HG03135 (cell line): ENCODE measurements around the gene MBD3L2B.

Experiments
- ATAC-seq: cut with Tn5 transposase; IDR thresholded peaks from one replicate; pipeline ENCODE4 v1.9.1; 2021; ENCODE audit warnings: mild to moderate bottlenecking, moderate library complexity; ENCODE audit not compliant: unreplicated experiment

MBD3L2B gene

GRCh38 chr19:7013678-7014077 is 7.6 kb downstream of the MBD3L2B start:
- ATAC-seq: no peak

GRCh38 chr19:7010722-7011593 is 10.3 kb downstream of the MBD3L2B start:
- no peak for ATAC-seq

- no peak for ATAC-seq
These were observed 13.4 kb downstream of the MBD3L2B start for GRCh38 chr19:7007859-7008258.

GRCh38 chr19:7006135-7006704 is 15.0 kb downstream of the MBD3L2B start:
- ATAC-seq: no peak

GRCh38 chr19:7004313-7004931 is 16.8 kb downstream of the MBD3L2B start:
- ATAC-seq: no peak

GRCh38 chr19:7000816-7001215 is 20.4 kb downstream of the MBD3L2B start:
- no peak for ATAC-seq

- no peak for ATAC-seq
These were observed 20.9 kb downstream of the MBD3L2B start for GRCh38 chr19:7000333-7000732.

GRCh38 chr19:6999933-7000332 is 21.3 kb downstream of the MBD3L2B start:
- no peak for ATAC-seq

GRCh38 chr19:6997679-6998445 is 23.4 kb downstream of the MBD3L2B start:
- ATAC-seq: no peak

GRCh38 chr19:6996810-6997209 is 24.4 kb downstream of the MBD3L2B start:
- ATAC-seq: no peak

GRCh38 chr19:6995054-6995453 is 26.2 kb downstream of the MBD3L2B start:
- ATAC-seq: no peak

- ATAC-seq: no peak
These were observed 33.0 kb downstream of the MBD3L2B start for GRCh38 chr19:6988257-6988656.

GRCh38 chr19:6987850-6988249 is 33.4 kb downstream of the MBD3L2B start:
- no peak for ATAC-seq

- no peak for ATAC-seq
These were observed 37.8 kb downstream of the MBD3L2B start for GRCh38 chr19:6983448-6983847.

- ATAC-seq: no peak
These were observed 41.8 kb downstream of the MBD3L2B start for GRCh38 chr19:6979399-6979798.

- no peak for ATAC-seq
These were observed 45.0 kb downstream of the MBD3L2B start for GRCh38 chr19:6976197-6976596.

- ATAC-seq: no peak
These were observed 49.9 kb downstream of the MBD3L2B start for GRCh38 chr19:6971366-6971765.

GRCh38 chr19:6970443-6970842 is 50.8 kb downstream of the MBD3L2B start:
- ATAC-seq: no peak

- no peak for ATAC-seq
These were observed 51.2 kb downstream of the MBD3L2B start for GRCh38 chr19:6970021-6970420.

- ATAC-seq: no peak
These were observed 51.7 kb downstream of the MBD3L2B start for GRCh38 chr19:6969490-6969889.
